Activated T-helper 17 cell treated with anti-CD3 and anti-CD28 coated beads, Interleukin-2, amount 50 U/mL, for 72 hours (primary cell): ENCODE results near the gene ITGAV. TPM values are rescaled to one million over a fixed set of nuclear protein-coding genes. Genes with fewer than 3 reads are reported as not detected.

ENCODE experiments used
- ATAC-seq: fragments of 150-1000 bp; cut with Tn5 transposase; replicated peaks from 2 replicates; pipeline ENCODE4 v1.10.0; 2021; ENCODE audit warnings: mild to moderate bottlenecking, moderate library complexity
- H3K27ac Mint-ChIP-seq: one replicate; pipeline ENCODE4 v1.8.0; 2022; ENCODE audit warnings: mixed read lengths
- H3K27me3 Mint-ChIP-seq: one replicate; pipeline ENCODE4 v1.8.0; 2022; ENCODE audit warnings: mixed read lengths
- H3K36me3 Mint-ChIP-seq: one replicate; pipeline ENCODE4 v1.8.0; 2022; ENCODE audit warnings: low read depth, mild to moderate bottlenecking, mixed read lengths
- H3K4me1 Mint-ChIP-seq: one replicate; pipeline ENCODE4 v1.8.0; 2022; ENCODE audit warnings: mixed read lengths
- H3K4me3 Mint-ChIP-seq: one replicate; pipeline ENCODE4 v1.8.0; 2022; ENCODE audit warnings: mild to moderate bottlenecking, mixed read lengths
- H3K9me3 Mint-ChIP-seq: one replicate; pipeline ENCODE4 v1.8.0; 2022; ENCODE audit warnings: mixed read lengths
- total RNA-seq, 2 donors: library from RNA; stranded (reverse); gene quantifications; one replicate each; pipeline ENCODE4 v1.2.3, GENCODE V29; 2022

ITGAV gene
- total RNA-seq, 2 donors from 2014 or later, result 10.0 to 12.1 TPM

DNA sequence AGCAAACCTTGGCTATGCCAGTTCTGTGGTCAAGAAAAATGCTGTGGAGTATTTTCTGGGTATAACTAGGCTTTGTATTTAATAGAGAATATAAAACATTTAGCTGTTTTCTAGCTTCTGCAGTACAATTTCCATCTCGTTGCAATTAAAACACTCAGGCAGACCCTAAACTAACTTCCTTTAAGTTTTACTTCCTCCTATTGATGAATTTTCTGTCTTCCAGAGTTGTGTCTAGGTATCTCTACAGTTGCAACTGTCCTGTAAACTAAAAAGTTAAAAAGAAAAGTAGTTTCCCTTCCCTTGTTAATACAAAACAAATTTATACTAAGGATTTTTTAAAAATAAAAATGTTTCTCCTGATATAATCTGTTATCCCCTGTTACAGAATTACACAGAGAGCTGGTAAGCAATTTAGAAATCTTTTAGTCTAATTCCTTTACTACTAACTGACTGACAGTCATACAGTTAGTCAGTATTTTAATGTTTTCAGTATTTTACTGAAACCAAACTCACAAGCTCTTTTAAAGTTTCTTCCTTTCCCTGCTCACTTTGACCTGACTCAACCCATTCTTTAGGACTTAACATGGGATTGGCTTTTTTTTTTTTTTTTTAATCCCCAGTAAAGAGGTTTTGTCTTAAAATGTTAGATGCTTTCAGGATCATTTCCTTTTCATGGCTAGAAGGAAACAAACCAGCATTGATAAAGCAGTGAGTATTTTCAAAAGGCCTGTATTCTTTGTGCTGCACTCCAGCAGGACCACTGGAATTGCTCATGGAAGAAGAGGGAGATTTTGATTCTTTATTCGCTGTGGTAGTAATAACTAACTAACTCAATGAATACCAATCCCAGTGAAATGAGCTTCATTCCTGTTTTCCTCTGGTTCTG, 22.9 kb downstream of the ITGAV start:
- no peaks in the 10 kb centered on the region for H3K4me1 Mint-ChIP-seq
- no peak for ATAC-seq
- H3K27me3 Mint-ChIP-seq, result no peaks in the 10 kb centered on the region
- H3K9me3 Mint-ChIP-seq, result no peaks in the 10 kb centered on the region
- no peak overlapping the region for H3K27ac Mint-ChIP-seq
- H3K36me3 Mint-ChIP-seq, result no peaks in the 10 kb centered on the region
- H3K4me3 Mint-ChIP-seq, result no peak overlapping the region

DNA sequence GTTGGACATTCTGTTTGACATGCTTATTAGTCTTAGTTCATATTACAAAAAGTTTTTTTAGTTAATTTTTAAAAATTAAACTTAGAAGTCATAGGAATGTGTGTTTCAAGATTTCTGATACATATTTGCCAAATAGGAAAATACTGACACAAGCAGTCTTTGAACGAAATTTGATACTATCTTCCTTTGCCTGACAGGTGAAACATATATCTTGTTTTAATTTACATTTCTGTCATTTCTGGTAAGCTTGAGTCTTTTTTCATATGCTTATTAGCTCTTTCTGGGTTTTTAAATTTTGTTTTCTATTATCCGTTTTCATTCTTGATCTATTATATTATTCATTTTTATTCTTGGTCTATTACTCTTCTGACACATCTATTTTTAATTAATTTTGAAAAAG, 24.5 kb downstream of the ITGAV start:
- Mint-ChIP-seq H3K36me3 (no peaks in the 10 kb centered on the region), H3K9me3 (no peaks in the 10 kb centered on the region), H3K27ac (no peak overlapping the region), H3K27me3 (no peaks in the 10 kb centered on the region), H3K4me3 (no peak overlapping the region), H3K4me1 (no peaks in the 10 kb centered on the region)
- ATAC-seq, result no peak

DNA sequence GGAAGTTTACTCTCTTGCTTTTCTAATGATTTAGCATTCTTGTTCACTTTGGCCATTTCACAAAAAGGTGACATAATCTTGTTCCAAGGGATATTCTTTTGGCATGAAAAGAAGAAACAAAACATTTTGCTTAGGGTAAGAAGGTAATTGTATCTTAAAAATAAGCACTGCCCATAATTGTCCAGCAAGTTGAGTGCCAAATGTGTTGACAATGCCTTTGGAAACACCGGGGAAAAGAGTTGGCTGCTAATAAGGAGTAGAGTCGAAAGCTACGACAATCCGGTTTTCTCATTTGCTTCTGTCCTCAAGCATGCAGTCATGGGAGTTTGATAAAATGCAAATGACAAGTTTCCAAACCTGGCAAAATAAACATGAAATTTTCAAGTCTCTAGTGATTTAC, 27.3 kb downstream of the ITGAV start:
- H3K27me3 Mint-ChIP-seq, result no peaks in the 10 kb centered on the region
- H3K27ac Mint-ChIP-seq, result no peak overlapping the region
- no peaks in the 10 kb centered on the region for H3K9me3 Mint-ChIP-seq
- no peak for ATAC-seq
- H3K36me3 Mint-ChIP-seq, result no peaks in the 10 kb centered on the region
- H3K4me1 Mint-ChIP-seq, result no peaks in the 10 kb centered on the region
- H3K4me3 Mint-ChIP-seq, result no peak overlapping the region

DNA sequence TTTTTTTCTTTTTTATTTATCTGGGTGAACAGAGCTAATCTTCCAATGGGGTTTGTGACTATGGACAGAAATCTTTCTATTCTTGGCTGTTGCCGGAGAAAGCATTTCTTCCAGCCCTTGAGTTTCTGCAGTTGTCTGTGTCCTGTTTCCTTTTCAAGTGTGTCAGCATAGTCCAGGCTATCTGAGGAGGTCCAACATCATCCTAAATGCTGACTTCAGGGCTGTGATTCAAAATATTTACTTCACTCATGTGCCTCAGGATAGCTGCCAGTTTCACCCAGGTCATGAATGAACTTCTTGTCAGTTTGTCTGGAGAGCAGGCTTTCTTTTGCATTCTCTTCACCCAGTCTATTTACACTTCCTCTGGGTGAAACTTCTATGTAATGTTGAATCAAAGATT, 27.9 kb downstream of the ITGAV start:
- H3K36me3 Mint-ChIP-seq, result peaks cover 4% of the 10 kb centered on the region
- no peak for ATAC-seq
- H3K9me3 Mint-ChIP-seq, result no peaks in the 10 kb centered on the region
- H3K27ac Mint-ChIP-seq, result no peak overlapping the region
- H3K4me1 Mint-ChIP-seq, result no peaks in the 10 kb centered on the region
- H3K4me3 Mint-ChIP-seq, result no peak overlapping the region
- H3K27me3 Mint-ChIP-seq, result no peaks in the 10 kb centered on the region

DNA sequence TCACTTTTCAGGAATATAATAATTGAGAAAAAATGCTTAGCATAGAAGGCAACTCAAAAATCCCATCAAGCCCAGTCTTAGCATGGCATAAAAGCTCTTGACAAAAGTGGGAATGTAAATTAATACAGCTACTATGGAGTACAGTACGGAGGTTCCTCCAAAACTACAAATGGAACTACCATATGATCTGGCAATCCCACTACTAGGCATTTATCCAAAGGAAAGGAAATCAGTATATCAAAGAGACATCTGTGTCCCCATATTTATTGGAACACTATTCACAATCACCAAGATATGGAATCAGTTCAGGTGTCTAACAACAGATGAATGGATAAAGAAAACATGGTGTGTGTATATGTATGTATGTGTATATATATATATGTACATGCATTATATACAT, 28.8 kb downstream of the ITGAV start:
- no peak for ATAC-seq
- H3K9me3 Mint-ChIP-seq, result no peaks in the 10 kb centered on the region
- peaks cover 13% of the 10 kb centered on the region for H3K36me3 Mint-ChIP-seq
- no peaks in the 10 kb centered on the region for H3K27me3 Mint-ChIP-seq
- no peak overlapping the region for H3K27ac Mint-ChIP-seq
- no peaks in the 10 kb centered on the region for H3K4me1 Mint-ChIP-seq
- no peak overlapping the region for H3K4me3 Mint-ChIP-seq

DNA sequence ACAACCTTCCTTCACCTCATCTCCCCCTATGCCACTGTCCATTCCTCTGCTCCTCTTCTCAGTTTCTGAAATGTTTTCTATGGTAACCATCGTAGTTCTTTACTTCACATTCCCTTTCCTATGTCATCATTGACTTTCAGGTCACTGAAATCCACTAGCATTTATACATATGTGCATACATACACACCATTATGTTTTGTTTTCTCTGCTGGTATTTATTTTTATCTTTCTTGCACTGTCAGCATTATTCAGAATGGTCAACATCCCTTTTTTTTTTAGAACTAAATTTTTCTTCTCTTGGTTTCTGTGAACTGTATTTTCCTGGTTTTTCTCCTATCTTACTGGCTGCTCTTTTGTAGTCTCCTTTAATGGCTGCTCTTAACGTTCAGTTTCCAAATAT, 33.2 kb downstream of the ITGAV start:
- Mint-ChIP-seq H3K27ac (peak overlapping the region; percentile 0), H3K36me3 (peaks cover 33% of the 10 kb centered on the region), H3K27me3 (no peaks in the 10 kb centered on the region), H3K4me1 (no peaks in the 10 kb centered on the region), H3K9me3 (no peaks in the 10 kb centered on the region), H3K4me3 (no peak overlapping the region)
- ATAC-seq, result no peak

DNA sequence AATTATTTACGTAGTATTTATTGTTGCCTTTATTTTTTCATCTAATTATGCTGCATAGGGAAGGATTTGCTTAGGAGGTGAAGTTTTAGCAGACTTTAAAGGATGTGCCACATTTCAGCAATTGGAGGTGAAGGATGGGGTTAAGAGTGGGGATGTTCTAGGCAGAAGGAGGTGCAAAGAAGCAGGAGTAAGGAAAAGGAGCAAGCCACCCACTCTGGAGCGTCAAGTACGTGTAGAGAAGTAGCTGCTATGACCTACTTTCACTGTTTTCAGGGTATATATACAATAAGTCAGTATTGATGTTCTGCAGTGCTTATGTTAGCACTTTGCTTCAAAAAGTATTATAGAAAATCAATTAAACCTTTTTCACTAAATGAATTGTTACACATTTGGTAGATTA, 34.4 kb downstream of the ITGAV start:
- peaks cover 33% of the 10 kb centered on the region for H3K36me3 Mint-ChIP-seq
- no peak overlapping the region for H3K27ac Mint-ChIP-seq
- H3K4me1 Mint-ChIP-seq, result no peaks in the 10 kb centered on the region
- no peak overlapping the region for H3K4me3 Mint-ChIP-seq
- no peaks in the 10 kb centered on the region for H3K9me3 Mint-ChIP-seq
- ATAC-seq, result no peak
- H3K27me3 Mint-ChIP-seq, result no peaks in the 10 kb centered on the region

DNA sequence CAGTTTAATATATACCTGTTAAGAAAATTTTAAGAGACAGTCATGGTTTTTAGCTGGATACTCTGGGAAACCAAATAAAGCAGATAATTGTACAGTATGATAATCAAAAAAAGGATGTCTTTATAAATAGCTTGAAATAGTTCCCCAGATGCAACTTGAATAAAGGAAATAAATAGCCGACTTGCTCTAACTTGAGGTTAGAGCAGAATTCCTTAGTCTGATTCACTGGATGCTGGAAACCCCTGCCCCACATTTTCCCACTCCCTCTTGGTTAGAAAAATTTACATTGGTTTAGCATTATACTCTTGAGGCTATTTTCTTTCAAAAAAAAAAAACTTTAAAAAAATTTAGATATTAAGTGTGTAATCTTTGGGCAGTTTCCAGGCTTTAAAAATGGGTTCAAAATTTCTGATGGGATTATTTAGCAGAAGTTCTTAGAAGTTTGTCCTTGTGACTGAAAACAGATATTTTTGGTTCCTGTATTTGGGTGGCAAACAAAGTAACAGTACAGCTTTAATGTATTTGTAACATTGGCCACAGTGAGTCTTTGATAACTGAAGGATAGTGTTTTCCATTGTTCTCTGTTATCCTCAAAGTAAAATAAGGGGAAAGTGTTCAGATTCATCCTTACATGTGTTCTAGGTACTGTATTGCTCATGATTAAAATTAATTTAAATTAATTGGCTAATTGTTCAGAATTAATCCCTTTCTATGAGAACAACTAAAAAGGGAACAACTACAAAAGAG, 39.6 kb downstream of the ITGAV start:
- no peak overlapping the region for H3K4me3 Mint-ChIP-seq
- H3K9me3 Mint-ChIP-seq, result no peaks in the 10 kb centered on the region
- no peak for ATAC-seq
- H3K27me3 Mint-ChIP-seq, result no peaks in the 10 kb centered on the region
- no peak overlapping the region for H3K27ac Mint-ChIP-seq
- H3K4me1 Mint-ChIP-seq, result no peaks in the 10 kb centered on the region
- H3K36me3 Mint-ChIP-seq, result peaks cover 13% of the 10 kb centered on the region

DNA sequence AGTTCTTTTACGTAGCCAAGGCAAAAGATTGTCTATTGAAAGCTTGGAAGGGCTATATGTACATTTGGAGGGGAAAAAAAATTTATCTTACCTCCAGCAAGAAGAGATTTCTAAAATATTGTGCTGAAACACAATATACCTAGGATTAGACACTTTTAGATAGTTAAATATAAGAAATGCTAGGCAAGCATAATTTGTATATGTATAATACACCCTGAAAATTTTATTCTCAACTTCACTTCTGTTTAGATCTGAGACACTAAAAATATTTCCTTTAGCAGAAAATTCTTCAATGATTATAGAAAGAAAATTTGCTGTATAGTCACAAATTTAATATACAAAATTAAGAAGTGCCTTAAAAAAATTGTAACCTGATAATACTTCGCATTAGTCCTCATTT, 42.6 kb downstream of the ITGAV start:
- no peak for ATAC-seq

DNA sequence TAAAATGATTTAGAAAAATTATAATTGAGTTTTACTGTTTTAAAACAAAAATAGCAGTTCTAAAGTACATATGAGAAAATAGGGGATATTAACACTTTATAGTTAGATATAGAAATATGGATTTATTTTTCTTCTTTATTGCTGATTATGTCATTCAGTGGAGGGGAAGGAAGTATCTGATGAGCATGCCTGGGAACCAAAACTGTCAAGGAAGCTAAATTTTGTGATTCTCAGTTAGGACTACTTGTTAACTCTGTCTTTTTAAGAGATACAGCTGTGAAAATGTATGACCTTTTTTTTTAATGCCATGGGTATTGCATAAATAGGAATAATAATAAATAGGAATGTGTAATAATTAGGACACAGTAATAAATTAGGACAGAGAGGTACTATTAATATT, 44.8 kb downstream of the ITGAV start:
- H3K9me3 Mint-ChIP-seq, result no peaks in the 10 kb centered on the region
- no peaks in the 10 kb centered on the region for H3K27me3 Mint-ChIP-seq
- ATAC-seq, result no peak
- H3K27ac Mint-ChIP-seq, result no peak overlapping the region
- peaks cover 6% of the 10 kb centered on the region for H3K36me3 Mint-ChIP-seq
- H3K4me3 Mint-ChIP-seq, result no peak overlapping the region
- peaks cover under 1% of the 10 kb centered on the region for H3K4me1 Mint-ChIP-seq

More for the DNA sequence above, 42.6 kb downstream of the ITGAV start:
- H3K4me1 Mint-ChIP-seq, result no peaks in the 10 kb centered on the region
- H3K27me3 Mint-ChIP-seq, result no peaks in the 10 kb centered on the region
- H3K27ac Mint-ChIP-seq, result no peak overlapping the region
- H3K36me3 Mint-ChIP-seq, result no peaks in the 10 kb centered on the region
- H3K4me3 Mint-ChIP-seq, result no peak overlapping the region
- no peaks in the 10 kb centered on the region for H3K9me3 Mint-ChIP-seq

DNA sequence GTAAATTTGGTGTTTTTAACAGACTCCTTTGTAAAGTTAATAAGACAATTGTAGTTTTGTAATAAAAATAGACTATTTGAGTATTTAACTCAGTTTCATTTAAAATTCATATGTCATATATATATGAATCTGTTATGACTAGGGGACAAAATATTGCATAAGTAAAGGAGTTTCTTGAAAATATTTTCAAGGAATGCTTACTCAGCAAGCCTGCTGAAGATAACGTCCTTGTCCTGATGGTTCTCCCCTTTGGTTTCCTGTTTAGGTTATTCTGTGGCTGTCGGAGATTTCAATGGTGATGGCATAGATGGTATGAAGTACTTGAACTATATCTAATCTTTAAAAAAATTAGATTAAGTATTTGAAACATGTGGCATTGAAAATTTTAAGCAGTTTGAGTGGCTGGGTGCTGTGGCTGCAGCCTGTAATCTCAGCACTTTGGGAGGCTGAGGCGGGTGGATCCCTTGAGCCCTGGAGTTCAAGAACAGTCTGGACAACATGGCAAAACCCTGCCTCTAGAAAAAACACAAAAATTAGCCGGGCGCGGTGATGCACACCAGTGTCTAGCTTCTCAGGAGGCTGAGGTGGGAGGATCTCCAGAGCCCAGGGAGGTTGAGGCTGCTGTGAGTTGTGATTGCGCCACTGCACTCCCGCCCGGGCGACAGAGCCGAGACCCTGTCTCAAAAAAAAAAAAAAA, 47.1 kb downstream of the ITGAV start:
- H3K4me1 Mint-ChIP-seq, result peaks cover 10% of the 10 kb centered on the region
- no peaks in the 10 kb centered on the region for H3K27me3 Mint-ChIP-seq
- no peak for ATAC-seq
- no peak overlapping the region for H3K4me3 Mint-ChIP-seq
- no peak overlapping the region for H3K27ac Mint-ChIP-seq
- no peaks in the 10 kb centered on the region for H3K9me3 Mint-ChIP-seq
- H3K36me3 Mint-ChIP-seq, result peaks cover 21% of the 10 kb centered on the region

DNA sequence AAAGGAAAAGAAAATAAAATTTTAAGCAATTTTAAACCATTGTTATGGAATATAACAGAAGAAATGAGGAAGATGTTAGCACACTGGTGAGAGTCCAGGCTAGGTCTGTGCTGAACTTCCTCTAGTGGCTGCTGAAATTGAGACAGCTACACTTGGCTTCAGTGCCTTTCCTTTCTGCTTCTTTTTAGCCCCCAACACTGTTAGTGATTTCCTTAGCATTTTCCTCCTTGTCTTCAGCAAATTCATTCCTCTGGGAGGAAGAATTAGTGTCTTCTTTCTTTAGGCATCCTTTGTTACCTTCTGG, 47.6 kb downstream of the ITGAV start:
- Mint-ChIP-seq H3K4me3 (no peak overlapping the region), H3K27ac (no peak overlapping the region), H3K4me1 (peaks cover 10% of the 10 kb centered on the region), H3K9me3 (no peaks in the 10 kb centered on the region), H3K36me3 (peaks cover 22% of the 10 kb centered on the region), H3K27me3 (no peaks in the 10 kb centered on the region)
- no peak for ATAC-seq

DNA sequence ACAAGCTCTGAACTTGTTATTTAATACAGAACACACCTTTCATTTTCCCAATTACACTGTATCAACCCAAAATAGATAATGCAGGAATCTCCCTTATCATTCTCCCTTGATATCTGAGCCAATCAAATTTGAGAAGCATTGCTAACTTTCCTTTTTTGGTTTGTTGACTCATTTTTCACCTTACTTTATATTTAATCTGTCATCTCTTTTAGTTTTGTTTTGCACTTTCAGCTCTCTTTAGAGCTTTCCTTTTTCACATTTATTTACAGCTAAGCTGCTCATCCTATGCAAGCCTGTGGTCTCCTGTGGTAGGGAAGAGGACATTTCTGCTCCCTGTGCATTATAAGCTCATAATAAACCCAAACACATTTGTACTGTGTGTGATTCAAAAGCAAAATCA, 50.1 kb downstream of the ITGAV start:
- Mint-ChIP-seq H3K27me3 (no peaks in the 10 kb centered on the region), H3K4me1 (peaks cover 10% of the 10 kb centered on the region), H3K27ac (no peak overlapping the region), H3K36me3 (peaks cover 35% of the 10 kb centered on the region), H3K4me3 (peak overlapping the region; percentile 2), H3K9me3 (no peaks in the 10 kb centered on the region)
- ATAC-seq, result peak; percentile 87

DNA sequence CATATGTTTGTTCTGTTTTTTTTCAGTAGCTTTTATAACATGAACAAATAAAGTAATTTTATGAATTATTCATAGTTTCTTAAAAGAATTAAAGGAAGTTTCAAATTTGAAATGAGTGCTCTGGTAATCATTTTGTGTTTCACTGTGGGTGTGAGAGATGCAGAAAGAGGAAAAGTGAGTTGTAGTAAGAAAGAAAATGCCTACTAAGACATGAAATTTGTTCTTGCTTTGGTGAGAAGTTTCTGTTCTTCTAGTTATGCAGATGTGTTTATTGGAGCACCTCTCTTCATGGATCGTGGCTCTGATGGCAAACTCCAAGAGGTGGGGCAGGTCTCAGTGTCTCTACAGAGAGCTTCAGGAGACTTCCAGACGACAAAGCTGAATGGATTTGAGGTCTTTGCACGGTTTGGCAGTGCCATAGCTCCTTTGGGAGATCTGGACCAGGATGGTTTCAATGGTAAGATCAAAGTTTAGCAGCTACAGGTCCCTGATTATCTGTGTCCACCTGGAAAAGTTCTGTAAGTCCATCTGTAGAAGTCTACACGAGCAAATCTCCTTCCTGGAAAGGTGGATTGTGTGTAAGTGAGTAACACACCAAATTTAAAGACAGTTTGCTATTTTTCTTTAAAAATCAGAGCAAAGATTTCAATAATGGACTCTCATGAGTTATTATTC, 51.4 kb downstream of the ITGAV start:
- H3K9me3 Mint-ChIP-seq, result no peaks in the 10 kb centered on the region
- peak overlapping the region; percentile 44 for H3K27ac Mint-ChIP-seq
- peaks cover 35% of the 10 kb centered on the region for H3K36me3 Mint-ChIP-seq
- ATAC-seq, result peak; percentile 38
- H3K4me1 Mint-ChIP-seq, result peaks cover 10% of the 10 kb centered on the region
- H3K4me3 Mint-ChIP-seq, result peak overlapping the region; percentile 8
- no peaks in the 10 kb centered on the region for H3K27me3 Mint-ChIP-seq
